ENCODE measurements around the gene CEACAM4. TPM values are rescaled to one million over a fixed set of nuclear protein-coding genes. Genes with fewer than 3 reads are reported as not detected.

CEACAM4 gene
- total and polyA plus RNA-seq, 4 donors = 2.1 to 30.0 (median 10.2) TPM

- H3K9me3 ChIP-seq (ENCODE audit: control insufficient read depth in 4 of 4, insufficient read depth in 3 of 4, low read length in 3 of 4) = no peaks in the 10 kb centered on the region
- H3K36me3 ChIP-seq (ENCODE audit: control insufficient read depth in 4 of 4, insufficient read depth in 4 of 4, low read length in 4 of 4) = no peaks in the 10 kb centered on the region
- no peak for DNase-seq
- no peak for TF ChIP-seq CTCF (IDR thresholded peaks at IDR 0.05; ENCODE audit: control extremely low read depth, extremely low read depth)
- no peak overlapping the region for H3K27ac ChIP-seq (ENCODE audit: low read depth in 1 of 2, low read length in 1 of 2)
- no peak overlapping the region for H3K4me3 ChIP-seq
- H3K4me1 ChIP-seq (ENCODE audit: control insufficient read depth in 5 of 5, insufficient read depth in 5 of 5, low read length in 5 of 5) = peaks cover 0 to 2% (median 0%) of the 10 kb centered on the region in 5 donors
- 71 to 80% methylated on average over 11 of the region's 11 CpGs for WGBS, 2 donors
- H3K9ac ChIP-seq (ENCODE audit: insufficient read depth in 1 of 2, low read length in 2 of 2) = no peak overlapping the region
- H3K27me3 ChIP-seq (ENCODE audit: control insufficient read depth in 3 of 3, insufficient read depth in 3 of 3, low read length in 2 of 3) = peaks cover 0 to 25% (median 0%) of the 10 kb centered on the region in 3 donors
- ATAC-seq (ENCODE audit: insufficient read depth, low FRiP score) = no peak
Measured at GRCh38 chr19:41569481-41570150, 57.3 kb downstream of the CEACAM4 start.

Small RNA genes within 50 kb of the gene (small RNA-seq; reads per million reads assigned to genes)
- gene AC243960.4 (ENCODE audit: low replicate concordance) = not detected

Other genes with a start within 250 kb of the CEACAM4 start
- gene EXOSC5, start 229.7 kb downstream of the CEACAM4 start, total RNA-seq = 10 to 100 TPM in 1 of 2 donors, 1 to 10 TPM in 1; 6.3 to 21.6 TPM
- gene EXOSC5, start 229.7 kb downstream of the CEACAM4 start, polyA plus RNA-seq = 10 to 100 TPM; 32.6 to 34.4 TPM
- 10 to 100 TPM; 38.9 to 39.2 TPM for gene BCKDHA, start 229.3 kb downstream of the CEACAM4 start, total RNA-seq
- gene BCKDHA, start 229.3 kb downstream of the CEACAM4 start, polyA plus RNA-seq = 10 to 100 TPM; 19.7 to 54.5 TPM
- gene B3GNT8, start 199.7 kb downstream of the CEACAM4 start, total RNA-seq = 10 to 100 TPM in 1 of 2 donors, 1 to 10 TPM in 1; 6.2 to 30.5 TPM
- gene B3GNT8, start 199.7 kb downstream of the CEACAM4 start, polyA plus RNA-seq = 10 to 100 TPM; 35.1 to 39.0 TPM
- 10 to 100 TPM; 25.5 to 51.4 TPM for gene DMAC2, start 187.2 kb downstream of the CEACAM4 start, total RNA-seq
- gene DMAC2, start 187.2 kb downstream of the CEACAM4 start, polyA plus RNA-seq = 10 to 100 TPM; 46.2 to 51.7 TPM
- not detected for gene ERICH4, start 183.9 kb downstream of the CEACAM4 start, total RNA-seq
- under 1 TPM in 1 of 2 donors, not detected in 1; 0.16 TPM for gene ERICH4, start 183.9 kb downstream of the CEACAM4 start, polyA plus RNA-seq
- gene CEACAM21, start 50.9 kb downstream of the CEACAM4 start, total RNA-seq = 10 to 100 TPM in 1 of 2 donors, 1 to 10 TPM in 1; 6.5 to 12.2 TPM
- gene CEACAM21, start 50.9 kb downstream of the CEACAM4 start, polyA plus RNA-seq = 10 to 100 TPM in 1 of 2 donors, 1 to 10 TPM in 1; 9.6 to 10.9 TPM
- gene CEACAM7, start 61.2 kb upstream of the CEACAM4 start, total RNA-seq = under 1 TPM; 0.11 to 0.37 TPM
- under 1 TPM; 0.15 to 0.41 TPM for gene CEACAM7, start 61.2 kb upstream of the CEACAM4 start, polyA plus RNA-seq
- gene CEACAM5, start 81.6 kb upstream of the CEACAM4 start, total RNA-seq = 10 to 100 TPM in 1 of 2 donors, under 1 TPM in 1; 0.11 to 37.9 TPM
- gene CEACAM5, start 81.6 kb upstream of the CEACAM4 start, polyA plus RNA-seq = 1 to 10 TPM; 5.6 to 6.7 TPM
- 100 to 1,000 TPM in 1 of 2 donors, 1 to 10 TPM in 1; 5.2 to 280 TPM for gene CEACAM6, start 128.5 kb upstream of the CEACAM4 start, total RNA-seq
- gene CEACAM6, start 128.5 kb upstream of the CEACAM4 start, polyA plus RNA-seq = 100 to 1,000 TPM; 101 to 185 TPM
- 1 to 10 TPM; 3.1 to 4.3 TPM for gene CEACAM3, start 169.5 kb upstream of the CEACAM4 start, total RNA-seq
- 10 to 100 TPM in 1 of 2 donors, 1 to 10 TPM in 1; 1.2 to 21.9 TPM for gene CEACAM3, start 169.5 kb upstream of the CEACAM4 start, polyA plus RNA-seq
- gene LYPD4, start 217.6 kb upstream of the CEACAM4 start, total RNA-seq = not detected
- not detected for gene LYPD4, start 217.6 kb upstream of the CEACAM4 start, polyA plus RNA-seq
- not detected for gene DMRTC2, start 218.0 kb upstream of the CEACAM4 start, total RNA-seq
- gene DMRTC2, start 218.0 kb upstream of the CEACAM4 start, polyA plus RNA-seq = under 1 TPM in 1 of 2 donors, not detected in 1; 0.03 TPM
- gene RPS19, start 233.2 kb upstream of the CEACAM4 start, total RNA-seq = 1,000 to 10,000 TPM; 1,039 to 1,726 TPM
- 1,000 to 10,000 TPM; 1,953 to 4,419 TPM for gene RPS19, start 233.2 kb upstream of the CEACAM4 start, polyA plus RNA-seq

All from lung (tissue), 13 donors.